ENCODE data around the gene LRRC8D.
A peak's percentile ranks its signal among the peaks of the same experiment; 100 is the strongest.

The LRRC8D gene

GRCh38 chr1:89870998-89871397 lies 50.2 kb downstream of the LRRC8D start:
- no peak for DNase-seq (ENCODE audit: low read depth)

GRCh38 chr1:89871768-89872473 lies 51.1 kb downstream of the LRRC8D start:
- no peak for DNase-seq (ENCODE audit: low read depth)

GRCh38 chr1:89872567-89872966 lies 51.7 kb downstream of the LRRC8D start:
- DNase-seq (ENCODE audit: low read depth) = no peak

- DNase-seq (ENCODE audit: low read depth) = no peak
These were observed 52.5 kb downstream of the LRRC8D start for GRCh38 chr1:89873288-89873687.

- no peak for DNase-seq (ENCODE audit: low read depth)
These were observed 52.9 kb downstream of the LRRC8D start for GRCh38 chr1:89873770-89874169.

GRCh38 chr1:89876463-89876862 lies 55.6 kb downstream of the LRRC8D start:
- DNase-seq (ENCODE audit: low read depth) = no peak

- DNase-seq (ENCODE audit: low read depth) = no peak
These were observed 56.9 kb downstream of the LRRC8D start for GRCh38 chr1:89877756-89878155.

GRCh38 chr1:89878256-89878655 lies 57.4 kb downstream of the LRRC8D start:
- no peak for DNase-seq (ENCODE audit: low read depth)

GRCh38 chr1:89880679-89881078 lies 59.8 kb downstream of the LRRC8D start:
- no peak for DNase-seq (ENCODE audit: low read depth)

GRCh38 chr1:89881415-89882058 lies 60.7 kb downstream of the LRRC8D start:
- DNase-seq (ENCODE audit: low read depth) = no peak

- DNase-seq (ENCODE audit: low read depth) = no peak
These were observed 61.7 kb downstream of the LRRC8D start for GRCh38 chr1:89882348-89883029.

GRCh38 chr1:89883030-89883379 lies 62.2 kb downstream of the LRRC8D start:
- no peak for DNase-seq (ENCODE audit: low read depth)

- no peak for DNase-seq (ENCODE audit: low read depth)
These were observed 64.1 kb downstream of the LRRC8D start for GRCh38 chr1:89884718-89885596.

- DNase-seq (ENCODE audit: low read depth) = no peak
These were observed 66.4 kb downstream of the LRRC8D start for GRCh38 chr1:89887270-89887669.

GRCh38 chr1:89887713-89888112 lies 66.9 kb downstream of the LRRC8D start:
- DNase-seq (ENCODE audit: low read depth) = no peak

- DNase-seq (ENCODE audit: low read depth) = no peak
These were observed 67.9 kb downstream of the LRRC8D start for GRCh38 chr1:89888480-89889322.

GRCh38 chr1:89889323-89889615 lies 68.4 kb downstream of the LRRC8D start:
- no peak for DNase-seq (ENCODE audit: low read depth)

- no peak for DNase-seq (ENCODE audit: low read depth)
These were observed 69.4 kb downstream of the LRRC8D start for GRCh38 chr1:89890085-89890752.

- no peak for DNase-seq (ENCODE audit: low read depth)
These were observed 72.0 kb downstream of the LRRC8D start for GRCh38 chr1:89892816-89893215.

- peak; percentile 90 for DNase-seq (ENCODE audit: low read depth)
These were observed 73.7 kb downstream of the LRRC8D start for GRCh38 chr1:89894210-89895201.

Measured in non-pigmented ciliary epithelial cell (primary cell).